ENCODE data around the gene NDUFA8.

The NDUFA8 gene

GRCh38 chr9:122184551-122184950 lies 25.0 kb upstream of the NDUFA8 start:
- no peaks in the 10 kb centered on the region for H3K9me3 ChIP-seq (ENCODE audit: control insufficient read depth, low read length)
- H3K27ac ChIP-seq (ENCODE audit: low read depth, low read length, severe bottlenecking), result no peak overlapping the region
- peaks cover 4% of the 10 kb centered on the region for H3K4me1 ChIP-seq (ENCODE audit: control insufficient read depth, insufficient read depth, low read length, poor library complexity, severe bottlenecking)
- H3K36me3 ChIP-seq (ENCODE audit: control insufficient read depth, insufficient read depth, low read length), result no peaks in the 10 kb centered on the region
- no peak overlapping the region for H3K4me3 ChIP-seq (ENCODE audit: extremely low read depth, insufficient read depth, low read length, poor library complexity, severe bottlenecking)
- no CpG with 5 or more reads among the region's 1 CpG for WGBS, 2 experiments (ENCODE audit: insufficient coverage in 2 of 2)

GRCh38 chr9:122183501-122183900 lies 23.9 kb upstream of the NDUFA8 start:
- 93 to 96% methylated on average over 6 to 7 of the region's 7 CpGs for WGBS, 2 experiments (ENCODE audit: insufficient coverage in 2 of 2)
- Histone ChIP-seq H3K27ac (ENCODE audit: low read depth, low read length, severe bottlenecking) (no peak overlapping the region), H3K9me3 (ENCODE audit: control insufficient read depth, low read length) (no peaks in the 10 kb centered on the region), H3K36me3 (ENCODE audit: control insufficient read depth, insufficient read depth, low read length) (no peaks in the 10 kb centered on the region), H3K4me1 (ENCODE audit: control insufficient read depth, insufficient read depth, low read length, poor library complexity, severe bottlenecking) (peaks cover 7% of the 10 kb centered on the region), H3K4me3 (ENCODE audit: extremely low read depth, insufficient read depth, low read length, poor library complexity, severe bottlenecking) (no peak overlapping the region)

- peaks cover 7% of the 10 kb centered on the region for H3K4me1 ChIP-seq (ENCODE audit: control insufficient read depth, insufficient read depth, low read length, poor library complexity, severe bottlenecking)
- H3K36me3 ChIP-seq (ENCODE audit: control insufficient read depth, insufficient read depth, low read length), result no peaks in the 10 kb centered on the region
- no peaks in the 10 kb centered on the region for H3K9me3 ChIP-seq (ENCODE audit: control insufficient read depth, low read length)
- H3K27ac ChIP-seq (ENCODE audit: low read depth, low read length, severe bottlenecking), result no peak overlapping the region
- H3K4me3 ChIP-seq (ENCODE audit: extremely low read depth, insufficient read depth, low read length, poor library complexity, severe bottlenecking), result no peak overlapping the region
- 95 to 100% methylated on average over 2 to 3 of the region's 4 CpGs for WGBS, 2 experiments (ENCODE audit: insufficient coverage in 2 of 2)
Observed at GRCh38 chr9:122180633-122181032, 21.1 kb upstream of the NDUFA8 start.

- Histone ChIP-seq H3K4me3 (ENCODE audit: extremely low read depth, insufficient read depth, low read length, poor library complexity, severe bottlenecking) (no peak overlapping the region), H3K9me3 (ENCODE audit: control insufficient read depth, low read length) (no peaks in the 10 kb centered on the region), H3K36me3 (ENCODE audit: control insufficient read depth, insufficient read depth, low read length) (no peaks in the 10 kb centered on the region), H3K27ac (ENCODE audit: low read depth, low read length, severe bottlenecking) (no peak overlapping the region), H3K4me1 (ENCODE audit: control insufficient read depth, insufficient read depth, low read length, poor library complexity, severe bottlenecking) (peaks cover 7% of the 10 kb centered on the region)
- 60 to 83% methylated on average over 1 of the region's 2 CpGs for WGBS, 2 experiments (ENCODE audit: insufficient coverage in 2 of 2)
Observed at GRCh38 chr9:122179690-122180074, 20.1 kb upstream of the NDUFA8 start.

GRCh38 chr9:122179054-122179689 lies 19.6 kb upstream of the NDUFA8 start:
- Histone ChIP-seq H3K4me1 (ENCODE audit: control insufficient read depth, insufficient read depth, low read length, poor library complexity, severe bottlenecking) (peaks cover 7% of the 10 kb centered on the region), H3K36me3 (ENCODE audit: control insufficient read depth, insufficient read depth, low read length) (no peaks in the 10 kb centered on the region), H3K4me3 (ENCODE audit: extremely low read depth, insufficient read depth, low read length, poor library complexity, severe bottlenecking) (no peak overlapping the region), H3K27ac (ENCODE audit: low read depth, low read length, severe bottlenecking) (no peak overlapping the region), H3K9me3 (ENCODE audit: control insufficient read depth, low read length) (no peaks in the 10 kb centered on the region)
- 87 to 96% methylated on average over 2 to 5 of the region's 5 CpGs for WGBS, 2 experiments (ENCODE audit: insufficient coverage in 2 of 2)

- no peak overlapping the region for H3K27ac ChIP-seq (ENCODE audit: low read depth, low read length, severe bottlenecking)
- no peak overlapping the region for H3K4me3 ChIP-seq (ENCODE audit: extremely low read depth, insufficient read depth, low read length, poor library complexity, severe bottlenecking)
- 87 to 93% methylated on average over 1 to 2 of the region's 2 CpGs for WGBS, 2 experiments (ENCODE audit: insufficient coverage in 2 of 2)
- no peaks in the 10 kb centered on the region for H3K36me3 ChIP-seq (ENCODE audit: control insufficient read depth, insufficient read depth, low read length)
- no peaks in the 10 kb centered on the region for H3K9me3 ChIP-seq (ENCODE audit: control insufficient read depth, low read length)
- peaks cover 7% of the 10 kb centered on the region for H3K4me1 ChIP-seq (ENCODE audit: control insufficient read depth, insufficient read depth, low read length, poor library complexity, severe bottlenecking)
Observed at GRCh38 chr9:122176916-122177315, 17.3 kb upstream of the NDUFA8 start.

- Histone ChIP-seq H3K27ac (ENCODE audit: low read depth, low read length, severe bottlenecking) (no peak overlapping the region), H3K4me1 (ENCODE audit: control insufficient read depth, insufficient read depth, low read length, poor library complexity, severe bottlenecking) (no peaks in the 10 kb centered on the region), H3K36me3 (ENCODE audit: control insufficient read depth, insufficient read depth, low read length) (no peaks in the 10 kb centered on the region), H3K9me3 (ENCODE audit: control insufficient read depth, low read length) (no peaks in the 10 kb centered on the region), H3K4me3 (ENCODE audit: extremely low read depth, insufficient read depth, low read length, poor library complexity, severe bottlenecking) (no peak overlapping the region)
- whole genome bisulfite sequencing, 2 experiments (ENCODE audit: insufficient coverage in 2 of 2), result 73 to 95% methylated on average over 3 of the region's 3 CpGs
Observed at GRCh38 chr9:122173670-122174069, 14.1 kb upstream of the NDUFA8 start.

GRCh38 chr9:122172131-122172530 lies 12.6 kb upstream of the NDUFA8 start:
- Histone ChIP-seq H3K9me3 (ENCODE audit: control insufficient read depth, low read length) (no peaks in the 10 kb centered on the region), H3K36me3 (ENCODE audit: control insufficient read depth, insufficient read depth, low read length) (no peaks in the 10 kb centered on the region), H3K4me3 (ENCODE audit: extremely low read depth, insufficient read depth, low read length, poor library complexity, severe bottlenecking) (no peak overlapping the region), H3K4me1 (ENCODE audit: control insufficient read depth, insufficient read depth, low read length, poor library complexity, severe bottlenecking) (no peaks in the 10 kb centered on the region), H3K27ac (ENCODE audit: low read depth, low read length, severe bottlenecking) (no peak overlapping the region)
- 84 to 88% methylated on average over 4 to 7 of the region's 7 CpGs for WGBS, 2 experiments (ENCODE audit: insufficient coverage in 2 of 2)

GRCh38 chr9:122168356-122168755 lies 8.8 kb upstream of the NDUFA8 start:
- Histone ChIP-seq H3K4me1 (ENCODE audit: control insufficient read depth, insufficient read depth, low read length, poor library complexity, severe bottlenecking) (no peaks in the 10 kb centered on the region), H3K9me3 (ENCODE audit: control insufficient read depth, low read length) (no peaks in the 10 kb centered on the region), H3K4me3 (ENCODE audit: extremely low read depth, insufficient read depth, low read length, poor library complexity, severe bottlenecking) (no peak overlapping the region), H3K27ac (ENCODE audit: low read depth, low read length, severe bottlenecking) (no peak overlapping the region), H3K36me3 (ENCODE audit: control insufficient read depth, insufficient read depth, low read length) (no peaks in the 10 kb centered on the region)
- WGBS, 2 experiments (ENCODE audit: insufficient coverage in 2 of 2), result 88 to 89% methylated on average over 2 of the region's 3 CpGs

GRCh38 chr9:122164286-122164685 lies 4.7 kb upstream of the NDUFA8 start:
- H3K27ac ChIP-seq (ENCODE audit: low read depth, low read length, severe bottlenecking), result no peak overlapping the region
- WGBS, 2 experiments (ENCODE audit: insufficient coverage in 2 of 2), result 45 to 47% methylated on average over 2 of the region's 2 CpGs
- H3K4me3 ChIP-seq (ENCODE audit: extremely low read depth, insufficient read depth, low read length, poor library complexity, severe bottlenecking), result no peak overlapping the region
- H3K36me3 ChIP-seq (ENCODE audit: control insufficient read depth, insufficient read depth, low read length), result no peaks in the 10 kb centered on the region
- no peaks in the 10 kb centered on the region for H3K9me3 ChIP-seq (ENCODE audit: control insufficient read depth, low read length)
- no peaks in the 10 kb centered on the region for H3K4me1 ChIP-seq (ENCODE audit: control insufficient read depth, insufficient read depth, low read length, poor library complexity, severe bottlenecking)

- Histone ChIP-seq H3K4me3 (ENCODE audit: extremely low read depth, insufficient read depth, low read length, poor library complexity, severe bottlenecking) (no peak overlapping the region), H3K27ac (ENCODE audit: low read depth, low read length, severe bottlenecking) (no peak overlapping the region), H3K4me1 (ENCODE audit: control insufficient read depth, insufficient read depth, low read length, poor library complexity, severe bottlenecking) (no peaks in the 10 kb centered on the region), H3K9me3 (ENCODE audit: control insufficient read depth, low read length) (no peaks in the 10 kb centered on the region), H3K36me3 (ENCODE audit: control insufficient read depth, insufficient read depth, low read length) (no peaks in the 10 kb centered on the region)
Observed at GRCh38 chr9:122162415-122162814, 2.8 kb upstream of the NDUFA8 start.

Measured in mesodermal cell (in vitro differentiated cells).